Ishikawa (cell line): ENCODE measurements around the gene FAM117B.

Experiments
- CEBPB ChIP-seq: IDR thresholded peaks from 2 replicates; pipeline ENCODE4 v1.6.1; 2012
- CREB1 ChIP-seq: IDR thresholded peaks from 2 replicates; pipeline ENCODE4 v1.6.1; 2012; ENCODE audit warnings: low read depth
- EGR1 ChIP-seq: IDR thresholded peaks from 2 replicates; pipeline ENCODE4 v1.6.1; 2012
- EP300 ChIP-seq: IDR thresholded peaks from 2 replicates; pipeline ENCODE4 v1.6.1; 2012; ENCODE audit warnings: borderline replicate concordance
- FOXM1 ChIP-seq: IDR thresholded peaks from 2 replicates; pipeline ENCODE4 v1.6.1; 2012; ENCODE audit warnings: low read depth, borderline replicate concordance
- MAX ChIP-seq: IDR thresholded peaks from 2 replicates; pipeline ENCODE4 v1.6.1; 2012
- NFIC ChIP-seq: IDR thresholded peaks from 2 replicates; pipeline ENCODE4 v1.6.1; 2012
- RAD21 ChIP-seq: IDR thresholded peaks from 2 replicates; pipeline ENCODE4 v1.6.1; 2012; ENCODE audit warnings: low read depth
- REST ChIP-seq: IDR thresholded peaks from 2 replicates; pipeline ENCODE4 v1.6.1; 2012; ENCODE audit warnings: low read depth, mild to moderate bottlenecking
- TAF1 ChIP-seq: IDR thresholded peaks from 2 replicates; pipeline ENCODE4 v1.6.1; 2012; ENCODE audit warnings: low read depth, mild to moderate bottlenecking
- TCF12 ChIP-seq: IDR thresholded peaks from 2 replicates; pipeline ENCODE4 v1.6.1; 2012; ENCODE audit warnings: low read depth
- TEAD4 ChIP-seq: IDR thresholded peaks from 2 replicates; pipeline ENCODE4 v1.6.1; 2012
- USF1 ChIP-seq: IDR thresholded peaks from 2 replicates; pipeline ENCODE4 v1.6.1; 2012
- YY1 ChIP-seq: IDR thresholded peaks from 2 replicates; pipeline ENCODE4 v1.6.1; 2012; ENCODE audit warnings: low read depth

GRCh38 chr2:202589582-202589949 lies 45.2 kb upstream of the FAM117B start:
- TF ChIP-seq CREB1 (no peak), RAD21 (no peak), EGR1 (no peak), NFIC (no peak), MAX (no peak), TEAD4 (no peak), REST (no peak), FOXM1 (no peak), TCF12 (no peak), USF1 (no peak), TAF1 (no peak), EP300 (no peak), CEBPB (no peak), YY1 (no peak)
